Measurements from ENCODE around the gene PROZ.
"Not testable (repeated sequence)": the region's sequence is repeated elsewhere in the genome, so short reads cannot be mapped to it uniquely, and the experiment has no call there.

The PROZ gene, protein sequence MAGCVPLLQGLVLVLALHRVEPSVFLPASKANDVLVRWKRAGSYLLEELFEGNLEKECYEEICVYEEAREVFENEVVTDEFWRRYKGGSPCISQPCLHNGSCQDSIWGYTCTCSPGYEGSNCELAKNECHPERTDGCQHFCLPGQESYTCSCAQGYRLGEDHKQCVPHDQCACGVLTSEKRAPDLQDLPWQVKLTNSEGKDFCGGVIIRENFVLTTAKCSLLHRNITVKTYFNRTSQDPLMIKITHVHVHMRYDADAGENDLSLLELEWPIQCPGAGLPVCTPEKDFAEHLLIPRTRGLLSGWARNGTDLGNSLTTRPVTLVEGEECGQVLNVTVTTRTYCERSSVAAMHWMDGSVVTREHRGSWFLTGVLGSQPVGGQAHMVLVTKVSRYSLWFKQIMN

DNA sequence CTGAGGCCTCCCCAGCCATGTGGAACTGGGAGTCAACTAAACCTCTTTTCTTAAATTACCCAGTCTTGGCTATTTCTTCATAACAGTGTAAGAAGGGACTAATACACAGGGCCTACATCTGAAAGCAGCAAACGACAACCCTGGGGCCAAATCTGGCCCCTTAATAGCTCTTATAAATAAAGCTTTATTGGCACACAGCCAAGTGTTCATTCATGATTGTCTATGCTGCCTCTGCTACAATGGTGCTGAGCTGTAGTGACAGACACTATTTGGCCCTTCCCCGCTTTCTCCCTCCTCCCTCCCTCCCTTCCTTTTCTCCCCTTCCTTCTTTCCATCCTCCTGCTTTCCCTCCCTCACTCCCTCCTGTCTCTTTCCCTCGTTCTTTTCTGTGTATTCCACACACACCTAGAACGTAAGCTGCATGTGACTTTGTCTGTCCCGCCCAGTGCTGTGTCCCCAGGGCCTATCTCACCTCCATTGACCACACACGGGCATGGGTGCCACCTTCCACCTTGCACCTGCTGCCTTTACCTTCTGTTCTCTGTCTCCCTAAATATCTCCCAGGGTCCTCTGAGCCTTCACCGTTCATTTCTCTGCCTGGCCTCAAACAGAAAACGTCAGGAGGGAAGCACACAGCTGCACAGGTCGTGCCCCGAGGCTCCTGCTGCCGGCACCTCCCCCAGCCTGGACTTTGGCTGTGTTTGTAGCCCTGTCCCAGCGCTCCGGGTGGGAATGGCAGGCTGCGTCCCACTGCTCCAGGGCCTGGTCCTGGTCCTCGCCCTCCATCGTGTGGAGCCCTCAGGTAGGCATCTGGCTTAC lies at the start of gene PROZ:
PROZ (plus strand) TSS at position 720 of the 819 bp plus-strand sequence; CDS start at position 733, 13 bp downstream.
- DNase-seq, result no peak

DNA sequence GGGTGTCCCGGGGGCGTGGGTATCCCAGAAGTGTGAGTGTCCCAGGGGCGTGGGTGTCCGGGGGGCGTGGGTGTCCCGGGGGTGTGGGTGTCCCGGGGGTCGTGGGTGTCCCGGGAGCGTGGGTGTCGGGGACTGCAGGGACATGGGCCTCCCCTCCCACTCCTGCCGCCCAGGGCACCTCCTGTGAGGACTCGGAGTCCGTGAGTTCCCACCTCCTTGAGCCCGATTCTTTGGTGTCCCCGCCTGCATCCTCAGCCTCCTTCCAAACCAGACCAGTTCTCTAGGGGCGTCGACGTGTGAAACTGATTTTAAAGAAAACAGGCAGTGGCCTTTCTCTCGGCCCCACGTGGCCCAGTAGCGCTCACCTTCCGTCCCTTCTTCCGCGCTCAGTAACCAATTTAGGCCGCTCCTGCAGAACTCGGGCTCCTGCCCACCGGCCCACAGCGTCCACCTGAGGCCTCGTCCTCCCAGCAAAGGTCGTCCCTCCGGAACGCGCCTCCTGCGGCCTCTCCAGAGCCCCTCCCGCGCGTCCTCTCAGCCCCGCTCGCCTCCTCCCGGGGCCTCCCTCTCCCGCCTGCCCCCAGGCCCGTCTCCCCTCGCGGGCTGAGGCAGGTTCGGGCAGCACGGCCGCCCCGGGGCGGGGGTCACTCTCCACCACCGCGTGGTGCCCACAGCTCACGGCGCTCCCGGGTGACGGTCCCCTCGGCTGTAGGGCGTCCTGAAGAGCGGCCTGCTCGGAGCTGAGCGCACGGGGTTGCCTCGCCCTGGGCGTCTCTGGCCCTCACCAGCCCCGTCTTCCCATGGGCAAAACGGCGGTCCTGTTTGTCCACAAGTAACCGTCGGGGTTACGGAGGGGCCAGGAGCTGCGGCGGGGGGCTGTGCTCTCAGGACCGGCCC lies 49.0 kb upstream of the PROZ start:
- DNase-seq, result no peak

DNA sequence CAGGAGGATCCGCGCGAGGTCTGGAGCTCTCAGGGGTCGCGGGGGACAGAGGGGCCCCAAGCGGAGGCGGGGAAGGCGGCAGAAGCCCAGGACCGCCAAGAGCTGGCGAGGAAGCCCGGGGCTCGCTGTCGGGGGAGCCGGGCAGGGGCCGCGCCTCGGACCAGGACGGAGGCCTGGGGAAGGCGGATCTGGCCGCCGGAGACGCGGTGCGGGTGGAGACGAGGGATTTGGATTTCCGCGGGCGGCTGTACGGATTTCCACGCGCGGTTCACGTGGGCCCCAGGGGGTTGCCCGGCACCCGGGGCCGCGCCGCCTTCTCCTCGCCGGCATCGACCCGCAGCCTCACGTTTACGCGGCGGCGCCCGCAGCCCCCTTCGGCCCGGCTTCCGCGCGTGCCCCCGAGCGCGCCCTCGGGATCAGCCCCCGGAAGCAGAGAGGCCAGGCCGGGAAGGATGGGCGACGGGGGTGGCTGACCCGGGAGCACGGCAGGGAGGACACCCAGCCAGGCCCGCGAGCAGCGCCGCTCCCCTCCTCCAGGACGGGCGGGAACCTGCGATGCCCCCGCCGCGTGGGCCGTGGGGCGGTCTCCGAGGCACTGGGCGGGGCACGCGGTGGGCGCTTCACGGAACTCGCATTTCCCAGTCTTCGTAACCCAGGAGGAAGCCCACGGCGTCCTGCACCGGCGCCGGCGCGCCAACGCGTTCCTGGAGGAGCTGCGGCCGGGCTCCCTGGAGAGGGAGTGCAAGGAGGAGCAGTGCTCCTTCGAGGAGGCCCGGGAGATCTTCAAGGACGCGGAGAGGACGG lies 48.2 kb upstream of the PROZ start:
- no peak for DNase-seq

DNA sequence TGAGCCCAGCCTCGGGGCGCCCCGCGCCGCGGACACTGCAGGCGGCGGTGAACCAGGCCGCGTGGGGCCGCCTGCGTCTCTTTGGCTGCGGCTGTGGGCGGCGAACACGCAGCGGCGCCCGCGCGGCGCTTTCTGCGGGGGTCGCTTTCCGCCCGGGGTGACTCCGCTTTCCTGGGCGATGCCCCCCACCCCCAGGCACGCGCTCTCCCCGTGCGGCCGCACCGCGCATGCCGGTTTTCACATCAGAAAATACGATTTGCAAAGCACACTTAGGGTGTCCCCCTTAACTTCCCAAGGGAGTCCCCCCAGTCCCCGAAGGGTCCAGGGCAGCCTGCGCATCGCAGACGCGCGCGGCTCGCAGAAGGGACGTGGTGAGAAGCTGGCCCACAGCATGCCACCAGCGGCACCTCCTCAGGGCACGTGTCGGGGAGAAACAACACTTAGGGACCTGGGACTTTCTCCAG lies 47.6 kb upstream of the PROZ start:
- no peak for DNase-seq

DNA sequence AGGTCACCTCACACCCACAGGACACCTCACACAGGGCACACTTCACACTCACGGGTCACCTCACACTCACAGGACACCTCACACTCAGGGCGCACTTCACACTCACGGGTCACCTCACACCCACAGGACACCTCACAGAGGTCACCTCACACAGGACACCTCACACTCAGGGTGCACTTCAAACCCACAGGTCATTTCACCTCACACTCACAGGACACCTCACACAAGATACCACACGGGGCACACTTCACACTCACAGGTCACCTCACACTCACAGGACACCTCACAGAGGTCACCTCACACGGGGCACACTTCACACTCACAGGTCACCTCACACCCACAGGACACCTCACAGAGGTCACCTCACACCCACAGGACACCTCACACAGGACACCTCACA lies 46.6 kb upstream of the PROZ start:
- not testable (repeated sequence) for DNase-seq

DNA sequence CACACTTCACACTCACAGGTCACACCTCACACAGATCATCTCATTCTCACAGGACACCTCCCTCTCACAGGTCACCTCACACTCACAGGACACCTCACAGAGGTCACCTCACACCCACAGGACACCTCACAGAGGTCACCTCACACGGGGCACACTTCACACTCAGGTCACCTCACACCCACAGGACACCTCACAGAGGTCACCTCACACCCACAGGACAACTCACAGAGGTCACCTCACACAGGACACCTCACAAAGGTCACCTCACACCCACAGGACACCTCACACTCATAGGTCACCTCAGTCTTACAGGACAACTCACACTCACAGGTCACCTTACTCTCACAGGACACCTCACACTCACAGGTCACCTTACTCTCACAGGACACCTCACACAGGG lies 46.0 kb upstream of the PROZ start:
- DNase-seq, result not testable (repeated sequence)

DNA sequence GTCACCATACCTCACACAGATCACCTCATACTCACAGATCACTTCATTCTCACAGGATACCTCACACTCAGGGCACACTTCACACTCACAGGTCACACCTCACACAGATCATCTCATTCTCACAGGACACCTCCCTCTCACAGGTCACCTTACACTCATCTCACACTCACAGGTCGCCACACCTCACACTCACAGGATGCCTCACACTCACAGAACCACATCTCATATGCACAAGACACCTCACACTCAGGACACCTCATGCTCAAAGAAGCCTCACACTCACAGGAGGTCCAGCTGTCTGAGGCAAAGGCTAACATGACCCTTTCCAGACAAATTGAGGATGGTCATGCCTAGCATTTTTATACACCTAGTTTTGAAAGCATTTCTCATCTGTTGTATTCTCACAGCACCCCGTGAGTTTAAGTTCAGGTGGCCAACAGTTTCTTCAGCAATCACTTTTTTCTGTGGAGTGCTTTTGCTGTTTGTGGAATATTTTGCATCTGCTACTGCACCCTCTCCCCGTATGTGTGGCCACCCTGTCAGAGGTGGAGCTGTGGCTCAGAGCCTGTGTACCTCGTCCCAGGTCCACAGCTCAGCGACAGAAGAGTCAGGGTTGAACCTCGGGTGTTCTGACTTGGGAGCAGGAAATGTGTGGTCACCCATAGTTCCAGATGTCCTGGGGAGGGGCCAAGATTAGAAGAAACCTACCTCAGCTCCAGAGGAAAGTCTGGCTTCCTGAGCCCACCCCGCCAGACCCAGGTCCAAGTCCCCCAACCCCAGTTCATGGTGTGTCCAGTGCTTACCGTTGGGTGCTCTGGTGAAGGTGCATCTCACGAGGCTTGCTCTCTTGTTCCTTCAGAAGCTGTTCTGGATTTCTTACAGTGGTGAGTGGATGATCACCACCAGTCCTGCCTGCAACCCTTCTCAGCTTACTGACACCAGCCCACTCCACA lies 45.3 kb upstream of the PROZ start:
- DNase-seq, result no peak

DNA sequence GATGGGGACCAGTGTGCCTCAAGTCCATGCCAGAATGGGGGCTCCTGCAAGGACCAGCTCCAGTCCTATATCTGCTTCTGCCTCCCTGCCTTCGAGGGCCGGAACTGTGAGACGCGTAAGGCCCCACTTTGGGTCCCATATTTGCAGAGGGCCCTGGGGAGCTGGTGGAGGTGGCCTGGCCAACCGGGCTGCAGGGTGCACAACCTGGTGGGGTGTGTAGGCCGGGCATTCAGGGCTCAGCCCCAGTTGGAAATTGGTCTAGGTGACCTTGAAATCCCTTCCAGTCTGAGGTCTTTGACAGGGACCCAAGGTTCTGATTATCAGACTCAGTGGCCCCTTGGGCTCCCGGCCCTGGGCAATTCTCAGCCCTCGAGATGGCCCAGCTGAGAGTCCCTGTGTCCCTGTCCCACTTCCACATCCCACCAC lies 44.6 kb upstream of the PROZ start:
- no peak for DNase-seq

DNA sequence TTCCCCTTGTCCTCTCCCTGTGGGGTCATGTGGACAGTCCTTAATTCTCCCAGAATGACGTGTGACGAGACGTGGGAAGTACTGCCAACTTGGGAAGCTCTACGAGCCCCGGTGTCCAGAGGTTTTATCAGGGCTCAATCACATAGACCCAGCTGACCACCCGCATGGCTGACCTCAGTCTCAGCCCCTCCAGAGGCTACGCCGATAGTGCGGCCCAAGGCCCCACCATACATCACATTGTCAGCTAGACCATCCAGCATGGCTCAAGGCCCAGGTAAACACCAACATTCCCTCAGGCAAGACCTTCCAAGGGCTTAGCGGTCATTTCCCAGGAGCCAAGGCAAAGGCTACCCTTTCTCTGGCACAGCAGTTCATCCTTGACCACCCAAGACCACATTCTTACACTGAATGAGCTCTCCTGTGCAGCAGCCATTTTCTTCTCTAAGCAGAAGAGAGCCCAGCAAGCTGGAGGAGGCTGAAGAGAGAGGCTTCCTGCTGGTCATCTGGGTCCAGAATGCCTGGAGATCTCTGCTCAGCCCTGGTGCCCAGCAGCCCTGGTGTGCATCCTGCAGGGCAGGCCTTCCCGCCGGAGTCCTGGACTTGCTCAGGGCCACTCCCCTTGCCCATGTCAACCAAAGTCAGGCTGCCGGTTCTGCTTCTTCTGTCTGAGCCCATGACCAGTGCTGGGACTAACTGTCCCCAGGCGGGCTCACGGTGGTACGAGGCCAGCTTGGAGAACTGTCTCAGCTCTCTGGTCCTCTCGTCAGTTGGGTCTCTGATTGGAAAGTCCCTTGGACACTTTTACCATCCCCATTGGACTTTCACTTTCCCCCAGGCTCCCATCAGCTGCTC lies 43.7 kb upstream of the PROZ start:
- no peak for DNase-seq

DNA sequence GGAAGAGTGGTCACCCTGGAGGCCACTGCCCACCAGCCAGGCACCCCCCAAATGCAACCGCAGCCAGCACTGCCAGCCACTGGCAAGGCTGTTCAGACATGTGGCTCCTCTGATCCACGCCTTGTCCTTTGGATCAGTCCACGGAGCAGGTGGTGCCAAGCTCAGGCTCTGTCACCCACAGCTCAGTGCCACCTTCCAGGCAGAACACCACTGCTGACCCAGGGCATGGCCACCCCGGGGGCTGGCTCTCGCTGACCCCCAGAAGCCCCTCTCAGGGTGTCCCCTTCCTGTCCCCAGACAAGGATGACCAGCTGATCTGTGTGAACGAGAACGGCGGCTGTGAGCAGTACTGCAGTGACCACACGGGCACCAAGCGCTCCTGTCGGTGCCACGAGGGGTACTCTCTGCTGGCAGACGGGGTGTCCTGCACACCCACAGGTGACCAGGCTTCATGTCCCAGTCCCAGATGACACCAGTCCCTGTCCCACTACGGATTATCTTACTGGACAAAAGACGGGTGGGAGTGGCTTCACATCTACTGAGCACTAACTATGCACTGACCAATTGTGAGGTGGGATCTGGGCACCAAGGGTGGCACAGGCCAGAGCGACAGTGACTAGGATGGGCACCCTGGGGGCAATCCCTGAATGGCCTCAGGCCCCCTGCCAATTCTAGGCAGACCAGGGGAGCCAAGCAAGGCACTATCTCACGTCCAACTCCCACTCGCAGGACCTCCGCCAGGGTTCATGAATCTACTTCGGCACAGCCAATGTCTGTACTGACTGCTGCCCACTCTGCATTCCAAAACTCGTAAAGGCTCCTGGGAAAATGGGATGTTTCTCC lies 42.9 kb upstream of the PROZ start:
- DNase-seq, result no peak

DNA sequence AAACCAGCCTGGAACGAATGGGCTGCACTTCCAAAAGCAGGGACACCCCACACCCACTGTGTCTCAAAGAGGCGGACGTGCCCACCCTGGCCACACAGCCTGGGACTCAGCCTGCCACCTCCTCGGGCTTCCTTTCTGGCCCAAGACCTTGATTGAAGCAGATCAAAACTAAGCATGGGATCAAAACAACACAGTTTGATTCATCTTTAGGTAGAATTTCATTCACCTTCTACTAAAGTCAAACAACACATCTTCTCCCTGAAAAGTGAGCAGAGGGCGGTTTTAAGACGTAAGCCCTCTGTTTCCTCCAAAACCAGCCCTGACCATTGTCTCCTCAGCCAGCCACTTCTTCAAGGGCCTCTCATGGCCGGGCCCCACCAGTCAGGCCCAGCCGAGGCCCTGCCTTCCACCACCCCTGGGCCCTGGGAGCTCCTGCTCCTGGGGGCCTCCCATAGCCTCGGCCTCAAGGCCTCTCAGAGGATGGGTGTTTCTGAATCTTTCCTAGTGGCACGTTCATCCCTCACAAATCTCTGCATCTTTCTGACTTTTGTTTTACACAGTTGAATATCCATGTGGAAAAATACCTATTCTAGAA lies 42.1 kb upstream of the PROZ start:
- DNase-seq, result no peak

DNA sequence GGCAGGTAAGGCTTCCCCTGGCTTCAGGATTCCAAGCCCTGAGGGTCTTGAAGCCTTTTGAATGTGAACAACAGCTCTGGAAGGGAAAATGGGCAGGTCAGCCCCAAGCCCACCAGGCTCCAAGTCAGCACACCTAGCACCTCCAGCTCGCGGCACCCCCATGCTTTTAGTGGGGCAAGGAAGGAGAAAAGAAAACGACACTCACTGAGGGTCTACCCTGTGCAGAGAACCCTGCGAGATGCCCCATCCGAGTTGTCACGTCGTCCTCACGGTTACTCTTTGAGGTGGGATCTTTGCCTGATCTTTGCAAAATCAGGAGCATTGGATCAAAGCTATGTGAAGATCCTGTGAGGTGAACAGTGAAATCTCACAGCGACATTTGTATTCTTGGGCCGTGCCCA lies 41.6 kb upstream of the PROZ start:
- no peak for DNase-seq

DNA sequence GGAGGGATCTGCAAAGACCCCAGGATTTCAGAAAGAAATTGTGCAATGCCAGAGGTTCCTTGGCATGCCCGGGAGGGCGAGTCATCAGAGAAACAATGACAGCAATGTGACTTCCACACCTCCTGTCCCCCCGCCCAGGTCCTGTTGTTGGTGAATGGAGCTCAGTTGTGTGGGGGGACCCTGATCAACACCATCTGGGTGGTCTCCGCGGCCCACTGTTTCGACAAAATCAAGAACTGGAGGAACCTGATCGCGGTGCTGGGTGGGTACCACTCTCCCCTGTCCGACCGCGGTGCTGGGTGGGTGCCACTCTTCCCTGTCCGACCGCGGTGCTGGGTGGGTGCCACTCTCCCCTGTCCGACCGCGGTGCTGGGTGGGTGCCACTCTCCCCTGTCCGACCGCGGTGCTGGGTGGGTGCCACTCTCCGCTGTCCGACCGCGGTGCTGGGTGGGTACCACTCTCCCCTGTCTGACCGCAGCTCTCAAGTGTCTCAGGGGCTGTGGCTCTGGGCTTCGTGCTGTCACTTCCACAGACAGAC lies 41.0 kb upstream of the PROZ start:
- DNase-seq, result no peak

DNA sequence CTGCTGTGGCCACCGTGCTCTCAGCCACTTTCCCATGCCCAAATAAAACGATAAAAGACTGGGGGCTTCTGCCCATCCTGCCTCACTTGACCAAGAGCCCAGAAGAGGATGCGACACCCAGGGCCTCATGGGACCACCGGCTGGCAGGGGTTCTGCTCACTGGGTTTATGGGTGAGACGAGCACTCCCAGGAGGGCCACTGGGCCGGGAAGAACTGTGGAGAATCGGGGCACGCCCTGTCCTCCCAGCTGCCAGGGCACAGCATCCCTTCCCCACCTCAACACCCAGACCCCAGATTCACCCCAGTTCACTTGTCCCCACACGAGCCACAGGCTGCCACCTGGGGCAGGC lies 40.6 kb upstream of the PROZ start:
- DNase-seq, result no peak

DNA sequence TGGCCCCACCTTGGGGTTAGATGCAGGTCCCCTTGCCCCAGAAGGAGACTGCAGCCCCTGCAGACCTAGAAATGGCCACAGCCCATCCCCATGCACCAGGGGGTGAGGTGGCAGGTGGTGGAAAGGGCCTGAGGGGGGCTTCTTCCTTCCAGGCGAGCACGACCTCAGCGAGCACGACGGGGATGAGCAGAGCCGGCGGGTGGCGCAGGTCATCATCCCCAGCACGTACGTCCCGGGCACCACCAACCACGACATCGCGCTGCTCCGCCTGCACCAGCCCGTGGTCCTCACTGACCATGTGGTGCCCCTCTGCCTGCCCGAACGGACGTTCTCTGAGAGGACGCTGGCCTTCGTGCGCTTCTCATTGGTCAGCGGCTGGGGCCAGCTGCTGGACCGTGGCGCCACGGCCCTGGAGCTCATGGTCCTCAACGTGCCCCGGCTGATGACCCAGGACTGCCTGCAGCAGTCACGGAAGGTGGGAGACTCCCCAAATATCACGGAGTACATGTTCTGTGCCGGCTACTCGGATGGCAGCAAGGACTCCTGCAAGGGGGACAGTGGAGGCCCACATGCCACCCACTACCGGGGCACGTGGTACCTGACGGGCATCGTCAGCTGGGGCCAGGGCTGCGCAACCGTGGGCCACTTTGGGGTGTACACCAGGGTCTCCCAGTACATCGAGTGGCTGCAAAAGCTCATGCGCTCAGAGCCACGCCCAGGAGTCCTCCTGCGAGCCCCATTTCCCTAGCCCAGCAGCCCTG lies 40.0 kb upstream of the PROZ start:
- no peak for DNase-seq

All from amygdala (tissue), 56 donors.